Tibial nerve (tissue), 4 donors: ENCODE data around the gene PDGFA. TPM values are rescaled to one million over a fixed set of nuclear protein-coding genes. Genes with fewer than 3 reads are reported as not detected.
A peak's percentile ranks its signal among the peaks of the same experiment; 100 is the strongest.

ENCODE experiments used
- DNase-seq, 2 donors: peaks; one replicate each; pipeline ENCODE4 v3.0.0-alpha.2; 2019; ENCODE audit warnings: low spot score in 2 of 2
- H3K27ac ChIP-seq, 4 donors: fragments of 200-600 bp; sonication (generic) in 3 of 4; one replicate each; pipeline ENCODE4 v1.5.1; 2017 to 2019; ENCODE audit warnings: mild to moderate bottlenecking in 1 of 4
- H3K27me3 ChIP-seq, 2 donors: fragments of 200-600 bp; sonication (generic) in 1 of 2; one replicate each; pipeline versions ENCODE4 v1.5.1 to v1.6.0; 2017 to 2019
- H3K36me3 ChIP-seq, 3 donors: fragments of 200-600 bp; sonication (generic); one replicate each; pipeline ENCODE4 v1.5.1; 2018 to 2019
- H3K4me1 ChIP-seq, 4 donors: fragments of 200-600 bp; sonication (generic) in 3 of 4; one replicate each; pipeline ENCODE4 v1.5.1; 2017 to 2019
- H3K4me3 ChIP-seq, 4 donors: fragments of 200-600 bp; sonication (generic) in 3 of 4; one replicate each; pipeline ENCODE4 v1.5.1; 2017 to 2019; ENCODE audit warnings: mild to moderate bottlenecking in 1 of 4, moderate library complexity in 1 of 4
- H3K9me3 ChIP-seq, 4 donors: fragments of 200-600 bp; sonication (generic) in 3 of 4; one replicate each; pipeline ENCODE4 v1.5.1; 2017 to 2019
- EP300 ChIP-seq, 2 donors: sonication (generic); formaldehyde crosslinking; IDR thresholded peaks; one replicate each; pipeline ENCODE4 v1.6.1; 2017; ENCODE audit warnings: antibody characterized with exemption in 2 of 2, mild to moderate bottlenecking in 1 of 2
- POLR2A ChIP-seq, 2 donors: fragments of 450-650 bp; IDR thresholded peaks; one replicate each; pipeline ENCODE4 v1.6.1; 2017; ENCODE audit warnings: antibody characterized with exemption in 2 of 2, mild to moderate bottlenecking in 2 of 2, moderate library complexity in 2 of 2
- WGBS, 2 donors: methylation state at CpG; one replicate each; pipeline ENCODE4 v1.1.5; 2018; 5-methylcytosine and 5-hydroxymethylcytosine counted together
- total RNA-seq, 4 donors: library from RNA; depleted of rRNA; stranded (reverse); fragments of >200 nt; gene quantifications; one replicate each; pipeline ENCODE4 v1.1.0, GENCODE V29; 2016
- TF ChIP-seq, protein P1 (sequence below), 5 experiments: fragments of 200-600 bp in 3 of 5; fragments of 450-650 bp in 2 of 5; sonication (generic) in 3 of 5; IDR thresholded peaks; one replicate each; pipeline ENCODE4 v1.5.1; 2016 to 2019; ENCODE audit warnings: antibody characterized with exemption in 5 of 5, mild to moderate bottlenecking in 3 of 5, moderate library complexity in 2 of 5

PDGFA gene
- total RNA-seq, 4 donors from 2014 or later = 33.4 to 84.1 (median 40.6) TPM

DNA sequence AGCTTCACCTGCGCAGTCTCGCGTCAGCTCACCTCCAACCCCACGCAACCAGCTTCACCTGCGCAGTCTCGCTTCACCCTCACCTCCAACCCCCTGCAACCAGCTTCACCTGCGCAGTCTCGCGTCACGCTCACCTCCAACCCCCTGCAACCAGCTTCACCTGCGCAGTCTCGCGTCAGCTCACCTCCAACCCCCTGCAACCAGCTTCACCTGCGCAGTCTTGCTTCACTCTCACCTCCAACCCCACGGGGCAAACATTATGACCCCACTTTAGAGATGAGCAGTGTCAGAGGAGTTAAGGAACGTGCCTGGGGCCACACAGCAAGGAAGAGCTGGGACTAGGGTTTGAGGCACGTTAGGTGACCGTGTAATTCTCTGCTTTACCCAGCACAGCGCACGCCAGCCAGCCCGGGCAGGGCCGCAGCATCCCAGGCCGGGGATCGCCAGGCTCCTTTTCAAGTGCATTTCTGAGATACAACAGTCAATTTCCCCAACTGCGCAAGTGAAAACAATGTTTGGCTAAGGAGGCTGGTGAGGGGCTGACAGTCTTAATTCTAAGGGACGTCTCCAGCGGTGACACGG, 22.6 kb upstream of the PDGFA start:
- Histone ChIP-seq H3K9me3 (peaks cover 0 to 11% (median 0%) of the 10 kb centered on the region in 4 donors), H3K4me1 (peaks cover 0 to 20% (median 9%) of the 10 kb centered on the region in 4 donors), H3K4me3 (no peak overlapping the region), H3K27ac (no peak overlapping the region), H3K36me3 (no peaks in the 10 kb centered on the region), H3K27me3 (no peaks in the 10 kb centered on the region)
- DNase-seq = no peak
- WGBS, 2 donors = 82 to 87% methylated on average over 25 to 28 of the region's 28 CpGs
- TF ChIP-seq, protein P1, sequence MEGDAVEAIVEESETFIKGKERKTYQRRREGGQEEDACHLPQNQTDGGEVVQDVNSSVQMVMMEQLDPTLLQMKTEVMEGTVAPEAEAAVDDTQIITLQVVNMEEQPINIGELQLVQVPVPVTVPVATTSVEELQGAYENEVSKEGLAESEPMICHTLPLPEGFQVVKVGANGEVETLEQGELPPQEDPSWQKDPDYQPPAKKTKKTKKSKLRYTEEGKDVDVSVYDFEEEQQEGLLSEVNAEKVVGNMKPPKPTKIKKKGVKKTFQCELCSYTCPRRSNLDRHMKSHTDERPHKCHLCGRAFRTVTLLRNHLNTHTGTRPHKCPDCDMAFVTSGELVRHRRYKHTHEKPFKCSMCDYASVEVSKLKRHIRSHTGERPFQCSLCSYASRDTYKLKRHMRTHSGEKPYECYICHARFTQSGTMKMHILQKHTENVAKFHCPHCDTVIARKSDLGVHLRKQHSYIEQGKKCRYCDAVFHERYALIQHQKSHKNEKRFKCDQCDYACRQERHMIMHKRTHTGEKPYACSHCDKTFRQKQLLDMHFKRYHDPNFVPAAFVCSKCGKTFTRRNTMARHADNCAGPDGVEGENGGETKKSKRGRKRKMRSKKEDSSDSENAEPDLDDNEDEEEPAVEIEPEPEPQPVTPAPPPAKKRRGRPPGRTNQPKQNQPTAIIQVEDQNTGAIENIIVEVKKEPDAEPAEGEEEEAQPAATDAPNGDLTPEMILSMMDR (IDR thresholded peaks at IDR 0.05) = no peak
- TF ChIP-seq EP300 (IDR thresholded peaks at IDR 0.05) = no peak
- TF ChIP-seq POLR2A (IDR thresholded peaks at IDR 0.05) = no peak

DNA sequence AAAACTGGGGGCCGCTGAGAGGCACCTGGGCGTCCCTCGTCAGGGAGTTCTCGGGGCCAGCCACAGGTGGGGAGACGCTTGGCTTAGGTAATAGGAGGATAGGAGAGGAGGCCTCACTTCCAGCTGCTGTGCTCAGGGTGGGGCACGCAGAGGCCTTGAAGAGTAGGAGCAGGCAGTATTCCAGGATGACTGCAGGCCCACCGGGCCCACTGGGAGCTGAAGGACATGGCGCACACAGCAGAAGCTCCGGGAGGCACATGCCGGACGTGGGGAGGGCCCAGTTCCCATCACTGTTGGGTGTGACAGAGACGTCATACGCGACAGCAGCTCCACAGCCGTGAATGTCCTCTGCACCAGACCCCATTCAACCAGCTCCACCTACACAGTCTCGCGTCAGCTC, 22.0 kb upstream of the PDGFA start:
- Histone ChIP-seq H3K27ac (no peak overlapping the region), H3K9me3 (peaks cover 0 to 15% (median 0%) of the 10 kb centered on the region in 4 donors), H3K4me1 (peaks cover 0 to 20% (median 9%) of the 10 kb centered on the region in 4 donors), H3K36me3 (no peaks in the 10 kb centered on the region), H3K4me3 (no peak overlapping the region), H3K27me3 (no peaks in the 10 kb centered on the region)
- TF ChIP-seq EP300 (IDR thresholded peaks at IDR 0.05) (no peak), POLR2A (IDR thresholded peaks at IDR 0.05) (no peak)
- TF ChIP-seq, protein P1 (IDR thresholded peaks at IDR 0.05) = no peak
- no peak for DNase-seq
- 92 to 97% methylated on average over 16 to 17 of the region's 17 CpGs for WGBS, 2 donors

DNA sequence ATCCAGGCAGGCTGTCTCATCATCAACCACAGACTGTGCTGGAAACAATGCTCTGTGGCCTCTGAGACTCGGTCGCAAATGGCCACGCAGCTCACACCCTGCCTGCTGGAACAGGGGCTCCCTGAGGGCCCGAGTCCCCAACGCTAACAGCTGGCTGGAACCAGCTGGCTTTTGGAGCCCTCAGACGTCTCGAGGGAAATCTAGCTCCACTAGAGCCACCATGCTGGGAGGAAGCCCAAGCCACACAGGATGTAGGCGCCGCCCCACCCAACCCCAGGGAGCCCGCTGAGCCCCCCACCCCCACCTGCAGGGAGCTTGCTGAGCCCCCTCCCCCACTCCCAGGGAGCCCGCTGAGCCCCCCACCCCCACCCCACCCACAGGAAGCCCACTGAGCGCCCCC, 21.4 kb upstream of the PDGFA start:
- Histone ChIP-seq H3K27ac (no peak overlapping the region), H3K36me3 (no peaks in the 10 kb centered on the region), H3K4me3 (no peak overlapping the region), H3K9me3 (peaks cover 0 to 14% (median 0%) of the 10 kb centered on the region in 4 donors), H3K27me3 (no peaks in the 10 kb centered on the region), H3K4me1 (peaks cover 0 to 20% (median 9%) of the 10 kb centered on the region in 4 donors)
- DNase-seq = no peak
- TF ChIP-seq, protein P1 (IDR thresholded peaks at IDR 0.05) = no peak
- TF ChIP-seq EP300 (IDR thresholded peaks at IDR 0.05) (no peak), POLR2A (IDR thresholded peaks at IDR 0.05) (no peak)
- WGBS, 2 donors = 69 to 95% methylated on average over 3 to 4 of the region's 12 CpGs

DNA sequence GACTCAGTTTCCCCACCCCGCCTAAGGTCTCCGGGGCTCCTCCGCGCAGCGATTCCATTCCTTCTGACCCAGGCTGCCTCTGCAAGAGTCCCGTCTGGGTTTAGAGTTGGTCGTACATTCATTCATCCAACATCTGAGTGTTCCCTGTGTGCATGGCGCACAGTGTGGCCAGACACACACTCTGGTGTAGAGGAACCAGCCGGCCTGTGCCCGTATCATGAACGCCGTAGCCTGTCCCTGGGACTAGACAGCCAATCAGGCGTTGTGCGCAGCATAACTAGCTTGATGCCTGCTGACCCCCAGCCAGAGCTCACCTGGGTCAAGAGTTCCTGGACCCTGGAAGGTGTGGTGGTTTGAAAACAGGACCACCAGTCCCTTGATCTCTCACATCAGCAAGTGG, 20.9 kb upstream of the PDGFA start:
- Histone ChIP-seq H3K27ac (no peak overlapping the region), H3K27me3 (no peaks in the 10 kb centered on the region), H3K36me3 (no peaks in the 10 kb centered on the region), H3K9me3 (peaks cover 0 to 14% (median 0%) of the 10 kb centered on the region in 4 donors), H3K4me1 (peaks cover 0 to 20% (median 9%) of the 10 kb centered on the region in 4 donors), H3K4me3 (no peak overlapping the region)
- DNase-seq = no peak
- 95 to 96% methylated on average over 8 to 14 of the region's 14 CpGs for WGBS, 2 donors
- TF ChIP-seq, protein P1 (IDR thresholded peaks at IDR 0.05) = no peak
- TF ChIP-seq EP300 (IDR thresholded peaks at IDR 0.05) (no peak), POLR2A (IDR thresholded peaks at IDR 0.05) (no peak)

DNA sequence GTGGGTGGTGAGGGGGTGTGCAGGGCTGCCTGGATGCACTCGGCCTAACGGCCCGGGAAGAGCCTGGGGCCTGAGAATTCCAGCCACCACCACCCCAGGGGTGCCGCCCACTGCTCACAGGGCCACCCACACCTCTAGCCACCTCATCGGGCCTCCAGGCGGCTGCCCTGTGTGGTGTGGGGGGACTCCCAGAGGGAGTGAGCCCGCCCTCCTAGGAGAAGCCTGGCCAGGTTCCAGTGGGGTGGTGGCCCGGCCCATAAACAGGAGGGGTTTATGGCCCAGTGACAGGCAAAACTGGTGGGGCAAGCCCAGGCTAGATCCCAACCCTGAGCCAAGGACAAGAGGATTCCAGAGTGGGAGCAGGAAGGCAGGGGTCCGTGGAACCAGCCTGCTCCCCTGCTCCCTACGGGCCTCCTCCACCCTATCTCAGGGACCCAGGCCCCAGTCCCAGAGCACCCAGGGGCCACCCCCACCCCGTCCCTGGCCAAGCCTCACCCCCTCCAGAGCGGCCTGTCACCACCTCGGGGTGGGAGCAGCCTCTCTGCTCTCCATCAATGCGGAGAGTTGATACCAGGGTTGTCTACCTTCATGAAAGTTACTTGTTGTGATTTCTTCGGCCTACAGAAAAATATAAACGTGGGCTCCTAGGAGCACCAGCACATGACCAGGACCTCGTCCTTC, 20.2 kb upstream of the PDGFA start:
- no peaks in the 10 kb centered on the region for H3K36me3 ChIP-seq
- no peak for TF ChIP-seq POLR2A (IDR thresholded peaks at IDR 0.05)
- TF ChIP-seq EP300 (IDR thresholded peaks at IDR 0.05) = no peak
- DNase-seq = no peak
- 68 to 72% methylated on average over 10 to 12 of the region's 17 CpGs for WGBS, 2 donors
- peak overlapping the region in 1 of 4 donors; percentile 59 for H3K27ac ChIP-seq
- H3K4me1 ChIP-seq = peaks cover 0 to 20% (median 9%) of the 10 kb centered on the region in 4 donors
- H3K4me3 ChIP-seq = no peak overlapping the region
- peaks cover 0 to 14% (median 0%) of the 10 kb centered on the region in 4 donors for H3K9me3 ChIP-seq
- no peaks in the 10 kb centered on the region for H3K27me3 ChIP-seq
